LHCN-M2 (cell line): ENCODE measurements around the gene LSM4. TPM values are rescaled to one million over a fixed set of nuclear protein-coding genes. Genes with fewer than 3 reads are reported as not detected.
"Not testable (repeated sequence)": the region's sequence is repeated elsewhere in the genome, so short reads cannot be mapped to it uniquely, and the experiment has no call there.

ENCODE experiments used
- DNase-seq: peaks from one replicate; pipeline ENCODE4 v3.0.0-alpha.2; 2012; ENCODE audit warnings: low read depth
- polyA plus RNA-seq: library from polyadenylated mRNA; unstranded; fragments of >200 nt; gene quantifications from one replicate; pipeline ENCODE4 v1.2.1, GENCODE V29; 2012; ENCODE audit warnings: missing spikeins
- total RNA-seq: library from RNA; depleted of rRNA; stranded (reverse); fragments of >200 nt; gene quantifications from 2 replicates; pipeline ENCODE4 v1.2.3, GENCODE V29; 2014; rRNA removed

LSM4 gene
- 376 and 434 TPM in 2 replicates for total RNA-seq
- polyA plus RNA-seq = 268 TPM

DNA sequence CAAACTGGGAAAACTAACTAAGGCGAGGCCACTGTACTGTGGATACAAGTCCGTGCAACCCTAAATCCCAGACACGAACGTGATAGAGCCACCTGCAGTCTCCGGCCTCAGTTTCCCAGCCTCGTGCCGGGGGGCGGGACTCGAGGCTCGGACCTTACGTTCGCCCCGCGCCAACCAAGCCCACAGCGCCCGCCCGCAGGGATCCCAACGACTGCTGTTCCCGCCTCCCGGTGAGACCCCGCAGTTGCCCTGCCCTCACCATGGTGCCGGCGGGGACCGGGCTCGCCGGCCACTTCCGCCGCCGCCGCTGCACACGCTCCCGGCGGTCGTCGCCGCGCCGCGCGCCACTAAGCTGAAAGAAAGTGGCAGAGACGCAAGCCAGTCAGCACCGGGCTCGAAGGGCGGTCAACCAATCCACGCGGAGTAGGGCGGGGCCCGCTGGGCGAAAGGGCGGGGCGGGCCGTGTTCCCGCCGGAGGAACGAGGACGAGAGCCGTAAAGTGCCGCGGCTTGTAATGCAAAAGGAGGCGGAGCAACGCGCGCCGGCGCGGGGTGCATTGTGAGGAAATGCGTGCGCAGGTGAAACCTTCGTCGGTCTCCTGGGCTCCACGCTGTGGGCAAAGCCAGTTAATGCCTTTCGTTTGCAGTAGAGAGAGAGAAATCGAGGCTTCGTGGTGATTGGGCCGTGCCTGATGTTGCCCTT lies at the start of gene LSM4:
TSS of gene LSM4 (minus strand) at position 318 of the 702 bp plus-strand sequence. CDS start at position 262, 56 bp downstream.
- DNase-seq = peak; percentile 97

DNA sequence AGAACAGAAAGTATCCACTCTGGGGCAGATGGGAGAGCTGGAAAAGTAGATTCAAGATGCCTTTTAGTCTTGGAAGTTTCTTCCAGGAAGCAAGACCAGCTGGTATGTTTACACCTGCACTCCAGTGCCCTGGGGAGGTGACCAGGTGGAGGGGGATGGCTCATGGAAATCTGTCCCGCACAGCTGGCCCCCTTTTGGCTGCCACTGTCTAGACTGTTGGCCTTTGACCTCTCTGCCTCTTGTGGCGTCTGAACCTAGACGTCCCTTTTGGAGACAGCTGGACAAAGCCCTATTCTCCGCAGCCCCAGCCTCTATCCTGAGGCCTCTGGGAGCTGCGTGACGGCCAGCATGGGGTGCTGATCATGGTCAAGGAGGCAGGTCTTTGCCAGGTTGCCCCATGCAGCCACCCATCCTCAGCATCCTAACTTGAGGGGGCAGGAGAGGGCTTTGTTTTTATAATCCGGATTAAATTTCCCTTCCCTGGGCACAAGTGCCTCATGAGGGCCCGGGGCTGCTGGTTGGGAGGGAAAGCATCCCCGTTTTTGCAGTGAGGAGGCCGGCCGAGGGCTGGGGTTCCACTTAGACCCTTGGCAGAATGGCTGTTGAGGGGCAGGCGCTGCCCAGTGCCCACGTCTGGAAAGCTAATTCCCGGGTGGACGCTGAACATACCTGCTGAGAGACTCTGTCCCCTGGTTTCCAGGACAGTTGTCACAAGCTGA lies 45.8 kb upstream of the LSM4 start:
- DNase-seq = no peak

DNA sequence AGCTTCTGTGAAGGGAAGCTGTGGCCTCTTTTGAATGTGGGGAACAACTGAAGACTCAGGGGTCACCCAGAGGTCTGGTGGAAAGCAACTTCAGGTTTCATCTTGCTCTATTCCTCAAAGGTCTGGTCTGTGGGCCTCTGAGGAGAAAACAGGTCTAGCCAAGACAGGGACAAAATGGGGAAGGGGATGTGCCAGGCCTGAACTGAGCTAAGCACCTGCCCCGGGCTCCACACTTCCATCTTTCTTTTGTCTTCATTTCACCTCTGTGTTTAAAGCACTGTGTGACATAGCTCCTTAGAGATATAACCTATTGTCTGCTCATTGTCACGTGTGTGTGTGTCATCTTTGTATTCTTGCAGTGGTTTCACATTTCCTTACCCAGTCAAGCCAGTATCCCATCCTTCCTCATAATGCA lies 43.2 kb upstream of the LSM4 start:
- DNase-seq = peak; percentile 61

DNA sequence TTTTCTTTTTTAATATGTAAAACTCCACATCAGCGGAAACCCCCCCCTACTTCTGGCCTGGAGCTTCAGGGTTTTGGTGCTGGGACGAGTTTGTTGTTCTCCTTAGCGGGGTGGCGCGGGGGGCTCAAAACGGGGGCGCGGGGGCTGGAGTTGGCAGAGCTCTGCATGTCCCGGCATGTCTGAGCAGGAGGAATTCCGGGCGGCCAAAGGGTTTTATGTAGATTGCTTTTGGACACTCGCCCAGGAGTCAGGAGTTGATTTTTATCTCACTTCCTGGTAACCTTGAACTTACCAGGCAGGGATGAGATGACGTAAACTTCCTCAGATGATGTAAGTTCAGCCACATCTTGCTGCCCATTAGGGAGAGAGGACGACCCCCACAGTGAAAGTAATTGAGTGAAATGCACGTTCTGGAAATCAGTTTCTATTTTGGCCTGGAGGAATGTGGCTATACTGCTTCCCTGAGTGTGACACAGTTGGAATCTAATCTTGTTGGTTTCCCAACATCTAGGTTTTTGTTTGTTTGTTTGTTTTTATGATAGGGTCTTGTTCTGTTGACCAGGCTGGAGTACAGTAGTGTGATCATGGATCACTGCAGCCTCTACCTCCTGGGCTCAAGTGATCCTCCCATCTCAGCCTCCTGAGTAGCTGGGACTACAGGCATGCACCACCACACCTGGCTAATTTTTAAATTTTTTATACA lies 42.1 kb upstream of the LSM4 start:
- DNase-seq = peak; percentile 89

DNA sequence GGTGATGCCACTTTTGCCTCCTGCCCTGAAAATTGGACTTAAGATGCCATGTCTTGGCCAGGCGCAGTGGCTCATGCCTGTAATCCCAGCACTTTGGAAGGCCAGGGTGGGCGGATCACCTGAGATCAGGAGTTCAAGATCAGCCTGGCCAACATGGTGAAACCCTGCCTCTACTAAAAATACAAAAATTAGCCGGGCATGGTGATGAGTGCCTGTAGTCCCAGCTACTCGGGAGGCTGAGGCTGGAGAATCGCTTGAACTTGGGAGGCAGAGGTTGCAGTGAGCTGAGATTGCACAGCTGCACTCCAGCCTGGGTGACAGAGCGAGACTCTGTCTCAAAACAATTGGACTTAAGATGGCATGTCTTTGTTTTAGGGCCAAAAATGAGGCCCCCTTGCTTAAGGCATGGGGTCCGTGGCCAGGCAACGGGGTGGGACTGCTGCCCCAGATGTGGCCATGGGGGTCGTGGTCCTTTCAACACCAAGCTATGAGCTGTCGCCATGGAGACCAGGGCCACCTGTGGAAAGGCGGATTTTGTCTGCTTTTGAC lies 41.5 kb upstream of the LSM4 start:
- DNase-seq = not testable (repeated sequence)

DNA sequence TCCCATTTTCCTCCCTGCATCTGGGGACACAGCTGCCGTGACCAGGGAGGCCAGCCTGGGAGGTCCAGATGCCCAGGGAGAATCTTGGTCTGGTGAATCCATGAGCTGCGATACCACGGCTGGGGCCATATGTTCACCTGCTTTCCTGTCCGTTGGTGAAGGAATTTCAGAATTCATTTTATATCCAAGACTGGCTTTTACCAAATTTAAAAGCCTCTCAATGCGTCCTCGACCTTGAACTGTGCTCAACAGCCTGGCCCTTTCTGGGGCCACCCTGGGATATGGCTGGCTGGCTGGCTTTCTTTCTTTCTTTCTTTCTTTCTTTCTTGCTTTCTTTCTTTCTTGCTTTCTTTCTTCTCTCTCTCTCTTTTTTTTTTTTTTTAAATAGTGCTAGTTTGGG lies 40.9 kb upstream of the LSM4 start:
- DNase-seq = no peak

DNA sequence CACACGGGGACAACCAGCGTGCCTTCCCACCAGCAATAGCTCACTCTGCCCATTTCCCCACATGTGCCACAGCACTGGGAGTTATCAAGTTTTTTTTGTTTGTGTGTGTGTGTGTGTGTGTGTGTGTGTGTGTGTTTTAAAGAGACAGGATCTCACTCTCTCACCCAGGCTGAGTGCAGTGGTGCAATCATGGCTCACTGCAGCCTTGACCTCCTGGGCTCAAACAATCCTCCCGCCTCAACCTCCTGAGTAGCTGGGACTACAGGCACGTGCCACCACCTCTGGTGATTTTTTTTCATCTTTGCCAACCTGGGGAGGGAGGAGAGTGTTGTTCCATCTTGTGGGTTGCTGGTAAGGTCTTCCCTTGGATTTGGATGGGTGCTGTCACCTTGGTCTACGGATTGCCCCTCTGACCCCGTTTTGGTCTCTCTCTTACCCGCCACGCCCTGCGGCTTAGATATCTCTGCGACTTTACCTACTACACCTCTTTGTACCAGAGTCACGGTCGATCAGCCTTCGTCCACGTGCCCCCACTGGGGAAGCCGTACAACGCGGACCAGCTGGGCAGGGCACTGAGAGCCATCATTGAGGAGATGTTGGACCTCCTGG lies 40.2 kb upstream of the LSM4 start:
- DNase-seq = peak; percentile 11

DNA sequence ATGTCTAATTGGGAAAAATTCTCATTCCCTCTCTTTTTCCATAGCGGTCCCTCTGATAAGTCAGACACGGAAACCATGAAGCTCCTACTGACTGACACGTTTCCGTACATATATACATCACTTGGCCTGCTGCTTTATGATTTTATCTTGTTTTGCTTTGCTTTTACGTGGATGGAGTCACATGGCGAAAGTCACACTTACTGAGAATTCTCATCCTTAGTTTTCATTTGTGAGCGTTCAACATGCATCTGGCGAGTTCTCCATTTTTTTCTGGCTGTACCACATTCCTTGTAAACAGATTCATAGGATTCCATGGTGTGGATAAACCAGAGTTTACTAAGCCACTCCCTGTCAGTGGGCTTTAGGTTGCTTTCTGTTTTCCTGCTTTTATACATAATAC lies 38.8 kb upstream of the LSM4 start:
- no peak for DNase-seq

DNA sequence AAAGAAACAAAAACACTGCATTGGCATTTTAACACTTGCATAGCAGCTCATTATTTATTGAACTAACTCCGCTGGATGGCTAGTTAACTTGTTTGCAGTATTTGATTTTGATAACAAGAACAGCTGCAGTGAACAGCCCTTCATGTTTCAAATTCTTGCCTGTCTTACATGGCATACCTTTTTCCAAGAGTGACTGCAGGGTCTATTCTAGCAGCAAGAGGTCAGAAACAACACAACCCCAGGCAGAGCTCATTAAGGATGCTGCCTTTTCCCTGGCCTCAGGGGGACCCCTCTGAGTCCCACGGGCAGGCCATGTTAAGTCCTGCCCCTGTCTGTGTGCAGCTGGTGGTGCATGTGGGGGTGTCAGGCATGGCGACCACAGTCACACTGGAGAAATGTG lies 34.2 kb upstream of the LSM4 start:
- no peak for DNase-seq

DNA sequence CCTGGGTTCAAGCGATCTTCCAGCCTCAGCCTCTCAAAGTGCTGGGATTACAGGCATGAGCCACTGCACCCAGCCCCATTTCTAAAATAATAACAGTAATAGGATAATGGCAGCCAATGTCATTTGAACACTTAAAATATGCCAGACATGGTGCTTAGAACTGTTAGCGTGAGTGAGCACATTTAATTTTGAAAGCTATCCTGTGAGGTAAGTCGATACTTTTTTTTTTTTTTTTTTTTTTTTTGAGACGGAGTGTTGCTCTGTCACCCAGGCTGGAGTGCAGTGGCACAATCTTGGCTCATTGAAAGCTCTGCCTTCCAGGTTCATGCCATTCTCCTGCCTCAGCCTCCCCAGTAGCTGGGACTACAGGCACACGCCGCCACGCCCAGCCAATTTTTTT lies 31.9 kb upstream of the LSM4 start:
- not testable (repeated sequence) for DNase-seq

DNA sequence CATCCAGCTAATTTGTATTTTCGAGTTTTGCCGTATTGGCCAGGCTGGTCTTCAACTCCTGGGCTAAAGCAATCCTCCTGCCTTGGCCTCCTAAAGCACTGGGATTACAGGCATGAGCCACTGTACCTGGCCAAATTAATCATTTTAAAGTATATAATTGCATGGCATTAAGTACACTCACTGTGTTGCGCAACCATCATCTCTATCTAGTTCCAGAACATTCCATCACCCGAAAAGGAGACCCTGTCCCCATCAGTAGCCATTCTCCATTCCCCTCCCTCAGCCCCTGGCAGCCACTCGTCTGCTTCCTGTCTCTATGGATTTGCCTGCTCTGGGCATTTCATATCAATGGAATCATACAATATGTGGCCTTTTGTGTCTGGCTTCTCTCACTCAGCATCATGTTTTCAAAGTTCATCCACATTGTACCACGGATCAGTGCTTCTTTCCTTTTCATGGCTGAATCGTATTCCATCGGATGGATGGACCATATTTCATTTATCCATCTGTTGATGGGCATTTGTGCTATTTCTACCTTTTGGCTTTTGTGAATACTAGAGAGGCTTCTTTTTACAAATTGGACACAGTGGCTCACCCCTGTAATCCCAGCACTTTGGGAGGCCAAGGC lies 30.6 kb upstream of the LSM4 start:
- DNase-seq = no peak

DNA sequence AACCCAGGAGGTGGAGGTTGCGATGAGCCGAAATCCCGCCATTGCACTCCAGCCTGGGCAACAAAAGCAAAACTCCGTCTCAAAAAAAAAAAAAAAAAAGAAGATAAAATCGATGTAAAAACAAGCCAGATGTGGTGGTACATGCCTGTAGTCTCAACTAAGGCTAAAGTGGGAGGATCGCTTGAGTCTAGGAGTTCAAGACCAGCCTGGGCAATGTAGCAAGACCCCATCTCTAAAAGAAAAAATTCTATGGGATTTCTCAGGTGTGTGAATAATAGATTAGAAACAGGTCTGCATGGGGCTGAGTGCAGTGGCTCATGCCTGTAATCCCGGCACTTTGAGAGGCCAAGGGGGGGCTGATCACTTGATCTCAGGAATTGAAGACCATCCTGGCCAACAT lies 28.7 kb upstream of the LSM4 start:
- no peak for DNase-seq

DNA sequence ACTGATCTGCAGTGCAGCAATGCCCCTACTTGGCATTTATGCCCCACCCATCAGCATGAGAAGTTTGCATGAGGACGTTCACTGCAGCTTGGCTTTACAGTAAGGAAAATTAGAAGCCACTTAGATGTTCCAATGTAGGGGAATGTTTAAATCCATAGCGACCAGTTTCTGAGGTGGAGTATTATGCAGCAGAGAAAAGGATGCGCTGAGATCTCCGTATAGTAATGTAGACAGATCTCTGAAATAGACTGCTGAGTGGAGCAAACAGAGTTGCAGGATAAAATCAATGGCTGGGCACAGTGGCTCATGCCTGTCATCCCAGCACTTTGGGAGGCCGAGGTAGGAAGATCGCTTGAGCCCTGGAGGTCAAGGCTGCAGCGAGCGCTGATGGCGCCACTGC lies 27.6 kb upstream of the LSM4 start:
- no peak for DNase-seq

DNA sequence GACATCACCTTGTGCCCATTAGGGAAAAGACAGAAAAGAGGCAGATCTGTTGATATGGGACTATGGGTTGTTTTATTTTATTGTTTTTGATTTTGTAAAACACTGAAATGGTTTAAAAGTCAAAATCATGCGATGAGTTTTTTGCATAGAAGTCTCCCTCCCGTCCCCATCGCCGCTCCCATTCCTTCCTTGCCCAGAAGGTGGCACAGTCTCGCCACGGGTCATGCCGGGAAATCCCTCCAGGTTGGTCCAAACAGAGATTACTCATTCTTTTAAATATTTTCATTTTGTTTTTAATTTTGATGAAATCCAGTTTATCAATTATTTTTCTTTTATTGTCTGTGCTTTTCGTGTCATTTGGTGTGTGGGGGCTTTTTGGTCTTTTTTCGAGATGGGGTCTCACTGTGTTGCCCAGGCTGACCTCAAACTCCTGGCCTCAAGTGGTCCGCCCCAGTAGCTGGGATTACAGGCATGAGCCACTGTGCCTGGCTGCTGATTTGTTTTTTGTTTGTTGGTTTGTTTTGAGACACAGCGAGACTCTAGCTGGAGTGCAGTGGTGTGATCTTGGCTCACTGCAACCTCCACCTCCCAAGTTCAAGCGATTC lies 26.8 kb upstream of the LSM4 start:
- DNase-seq = peak; percentile 46

DNA sequence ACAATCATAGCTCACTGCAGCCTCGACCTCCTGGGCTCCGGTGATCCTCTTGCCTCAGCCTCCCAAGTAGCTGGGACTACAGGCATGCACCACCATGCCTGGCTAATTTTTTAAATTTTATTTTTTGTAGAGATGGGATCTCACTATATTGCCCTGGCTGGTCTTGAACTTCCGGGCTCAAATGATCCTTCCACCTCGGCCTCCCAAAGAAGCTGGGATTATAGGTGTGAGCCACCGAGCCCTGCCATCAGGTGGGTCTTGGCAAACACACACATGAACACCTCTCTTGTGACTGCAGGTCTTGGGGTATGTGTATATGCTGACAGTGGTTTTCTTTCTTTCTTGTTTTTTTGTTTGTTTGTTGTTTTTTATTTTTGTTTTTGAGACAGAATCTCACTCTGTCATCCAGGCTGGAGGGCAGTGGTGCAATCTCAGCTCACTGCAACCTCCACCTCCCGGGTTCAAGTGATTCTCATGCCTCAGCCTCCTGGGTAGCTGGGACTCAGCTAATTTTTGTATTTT lies 26.0 kb upstream of the LSM4 start:
- not testable (repeated sequence) for DNase-seq

DNA sequence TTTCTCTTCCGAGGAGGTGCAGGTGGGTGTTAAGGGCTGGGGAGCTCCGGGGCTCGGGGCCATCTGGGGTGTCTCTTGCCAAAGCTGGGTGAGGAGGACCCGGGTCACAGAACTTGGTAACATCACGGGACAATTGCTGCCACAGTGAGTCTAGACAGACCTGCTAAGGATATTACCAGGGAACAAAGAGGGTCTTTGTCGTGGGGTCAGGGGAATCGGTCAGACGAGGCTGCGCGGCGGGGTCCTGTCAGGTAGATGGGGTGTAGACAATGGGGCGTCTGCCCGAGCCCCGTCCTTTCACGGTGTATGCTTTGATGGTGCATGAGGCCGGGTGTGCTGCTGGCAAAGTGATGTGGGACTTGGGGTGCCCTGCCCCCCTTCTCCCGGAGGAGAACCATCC lies 25.3 kb upstream of the LSM4 start:
- DNase-seq = no peak

DNA sequence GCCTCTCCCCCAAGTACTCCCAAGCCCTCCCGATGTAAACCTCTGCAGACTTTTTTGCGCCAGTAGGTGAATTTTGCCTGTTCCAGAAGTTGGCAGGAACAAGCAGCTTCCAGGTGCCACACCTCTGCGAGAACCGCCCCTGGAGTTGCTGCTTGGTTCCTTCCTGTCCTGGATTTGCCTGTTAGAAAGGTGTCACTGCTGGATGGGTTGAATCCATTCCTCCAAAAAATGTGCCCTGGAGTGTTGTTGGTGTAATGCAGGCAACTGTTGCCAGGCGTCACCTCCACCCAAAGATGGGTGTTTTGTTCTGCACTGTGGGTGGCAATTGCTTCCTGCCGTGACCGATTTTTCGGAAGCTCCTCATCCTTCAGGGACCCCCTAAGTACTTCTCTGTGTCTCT lies 23.2 kb upstream of the LSM4 start:
- DNase-seq = no peak

DNA sequence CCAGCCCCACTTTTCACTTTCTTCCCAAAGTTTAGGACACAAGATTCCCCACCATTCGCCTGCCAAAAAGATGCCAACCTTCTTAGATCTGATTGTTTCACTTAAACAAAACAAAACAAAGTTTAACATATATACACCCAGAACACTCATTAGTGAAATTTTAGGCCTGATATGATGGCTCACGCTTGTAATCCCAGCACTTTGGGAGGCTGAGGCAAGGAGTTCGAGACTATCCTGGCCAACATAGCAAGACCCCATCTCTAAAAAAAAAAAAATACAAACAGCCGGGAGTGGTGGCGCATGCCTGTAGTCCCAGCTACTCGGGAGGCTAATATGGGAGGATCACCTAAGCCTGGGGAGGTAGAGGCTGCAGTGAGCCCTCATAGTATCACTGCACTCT lies 22.4 kb upstream of the LSM4 start:
- no peak for DNase-seq

DNA sequence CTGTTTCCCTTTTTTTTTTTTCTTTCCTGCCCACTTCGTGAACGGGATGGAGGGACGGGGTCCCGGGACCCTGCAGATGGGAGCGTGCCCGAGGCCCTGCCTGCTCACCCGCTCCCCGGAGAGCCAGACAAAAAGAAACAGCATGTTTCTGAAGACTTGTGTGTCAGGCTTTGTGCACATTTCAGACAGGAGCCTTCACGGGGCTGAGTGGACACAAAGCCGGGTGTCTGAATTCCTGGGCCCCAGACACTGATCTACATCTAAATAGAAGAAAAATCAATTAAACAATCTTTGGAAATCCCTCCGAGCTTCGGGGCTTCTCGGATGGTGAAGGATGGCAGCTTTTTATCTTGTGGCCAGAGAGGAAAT lies 21.7 kb upstream of the LSM4 start:
- no peak for DNase-seq

DNA sequence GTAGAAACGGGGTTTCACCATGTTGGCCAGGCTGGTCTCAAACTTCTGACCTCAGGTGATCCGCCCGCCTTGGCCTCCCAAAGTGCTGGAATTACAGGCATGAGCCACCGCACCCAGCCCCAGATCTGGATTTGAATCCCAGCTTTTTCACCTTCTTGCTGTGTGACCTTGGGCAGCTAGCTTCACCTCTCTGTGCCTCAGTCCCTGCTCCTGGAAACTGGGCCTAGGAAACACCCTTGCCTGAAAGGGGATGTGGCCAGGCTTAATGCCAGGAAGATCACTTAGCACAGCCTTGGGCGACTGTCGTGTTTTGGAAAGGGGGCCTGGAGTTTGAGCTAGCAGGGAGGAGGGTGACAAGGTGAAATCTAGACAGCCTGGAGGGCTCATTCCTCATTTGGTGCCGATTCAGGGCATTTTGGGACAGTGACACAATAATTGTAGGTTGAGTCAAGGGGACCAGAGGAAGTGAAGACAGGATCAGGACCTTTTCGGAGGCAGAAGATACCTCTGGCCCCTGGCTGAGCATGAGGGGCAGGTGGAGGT lies 19.3 kb upstream of the LSM4 start:
- no peak for DNase-seq
